OCI-M1 (cell line): Measurements from ENCODE around the gene TP53.

Experiments used
- DNase-seq: peaks from one replicate; lab custom pipeline; 2025; lab: John Stamatoyannopoulos, UW

Gene TP53

DNA sequence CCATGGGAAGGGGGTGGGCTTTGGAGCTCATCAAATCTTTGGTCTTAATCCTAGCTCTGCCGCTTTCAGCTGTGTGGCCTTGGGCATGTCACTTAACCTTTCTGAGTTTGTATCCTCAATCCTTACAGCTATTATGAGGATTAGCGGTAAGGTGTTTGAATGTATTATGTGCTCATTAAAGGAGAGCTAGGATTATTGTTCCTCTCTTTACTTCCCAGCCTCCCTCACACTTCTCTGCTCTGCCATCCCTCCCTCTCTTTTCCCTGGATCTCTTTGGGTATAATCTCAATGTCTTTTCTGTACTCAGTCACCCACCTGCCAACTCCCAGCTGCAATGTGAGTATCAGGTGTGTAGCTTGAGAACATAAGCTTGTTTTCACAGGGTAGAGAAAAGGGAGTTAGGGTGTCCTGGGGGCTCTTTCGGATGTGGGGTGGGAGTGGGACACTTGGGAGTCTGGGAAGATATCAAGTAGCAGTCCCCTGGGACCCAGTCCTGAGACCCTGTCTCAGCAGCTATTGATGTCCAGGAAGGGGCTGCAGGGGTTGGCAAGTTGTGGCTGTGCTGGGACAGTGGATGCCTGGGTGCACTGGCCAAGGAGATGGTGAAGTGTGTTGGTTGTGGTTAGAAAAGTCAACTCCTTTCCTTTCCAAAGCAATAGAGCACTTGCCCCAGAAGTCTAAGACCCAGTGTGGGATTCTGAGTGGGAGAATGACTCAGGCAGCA is 19.5 kb upstream of the TP53 start:
- DNase-seq = no peak

DNA sequence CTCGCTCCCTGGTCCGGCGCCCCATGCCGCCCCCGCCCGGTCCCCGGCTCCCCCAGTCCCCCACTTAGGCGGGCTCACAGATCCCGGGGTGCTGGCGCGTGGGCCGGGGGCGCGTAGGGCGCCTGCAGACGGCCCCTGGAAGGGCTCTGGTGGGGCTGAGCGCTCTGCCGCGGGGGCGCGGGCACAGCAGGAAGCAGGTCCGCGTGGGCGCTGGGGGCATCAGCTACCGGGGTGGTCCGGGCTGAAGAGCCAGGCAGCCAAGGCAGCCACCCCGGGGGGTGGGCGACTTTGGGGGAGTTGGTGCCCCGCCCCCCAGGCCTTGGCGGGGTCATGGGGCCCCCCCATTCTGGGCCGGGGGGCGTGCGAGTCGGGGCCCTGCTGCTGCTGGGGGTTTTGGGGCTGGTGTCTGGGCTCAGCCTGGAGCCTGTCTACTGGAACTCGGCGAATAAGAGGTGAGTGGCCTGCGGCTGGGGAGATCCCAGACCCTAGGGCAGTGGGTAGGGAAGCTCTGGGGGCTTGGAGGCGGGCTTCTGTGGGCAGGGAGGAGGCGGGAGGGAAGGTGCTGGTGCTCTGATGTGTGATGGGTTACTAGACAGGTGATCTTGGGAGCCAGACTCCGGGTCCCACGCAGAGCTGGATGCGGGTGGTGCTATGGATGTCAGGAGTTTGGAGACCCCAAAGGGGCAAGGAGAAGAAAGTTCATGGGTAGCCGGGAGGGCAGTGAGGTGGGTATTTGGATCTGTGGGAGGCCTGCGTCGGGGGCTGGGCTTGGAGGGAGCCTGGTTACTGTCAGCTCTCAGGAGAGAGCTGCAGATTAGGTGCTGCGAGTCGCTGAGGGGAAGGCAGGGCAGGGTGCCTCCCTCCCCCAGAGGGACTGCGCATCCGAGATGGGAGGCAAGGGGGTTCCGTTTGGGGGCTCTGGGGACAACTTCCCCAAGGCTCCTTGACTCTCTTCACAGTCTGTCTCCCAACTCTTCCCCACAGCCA is 18.3 kb upstream of the TP53 start:
- no peak for DNase-seq

GRCh38 chr17:7704601-7705268 is 17.4 kb upstream of the TP53 start, which contains the start of gene EFNB3:
Gene EFNB3 (plus strand): TSS chr17:7705202. CDS start chr17:7705599, 397 bp downstream.
- DNase-seq = no peak

DNA sequence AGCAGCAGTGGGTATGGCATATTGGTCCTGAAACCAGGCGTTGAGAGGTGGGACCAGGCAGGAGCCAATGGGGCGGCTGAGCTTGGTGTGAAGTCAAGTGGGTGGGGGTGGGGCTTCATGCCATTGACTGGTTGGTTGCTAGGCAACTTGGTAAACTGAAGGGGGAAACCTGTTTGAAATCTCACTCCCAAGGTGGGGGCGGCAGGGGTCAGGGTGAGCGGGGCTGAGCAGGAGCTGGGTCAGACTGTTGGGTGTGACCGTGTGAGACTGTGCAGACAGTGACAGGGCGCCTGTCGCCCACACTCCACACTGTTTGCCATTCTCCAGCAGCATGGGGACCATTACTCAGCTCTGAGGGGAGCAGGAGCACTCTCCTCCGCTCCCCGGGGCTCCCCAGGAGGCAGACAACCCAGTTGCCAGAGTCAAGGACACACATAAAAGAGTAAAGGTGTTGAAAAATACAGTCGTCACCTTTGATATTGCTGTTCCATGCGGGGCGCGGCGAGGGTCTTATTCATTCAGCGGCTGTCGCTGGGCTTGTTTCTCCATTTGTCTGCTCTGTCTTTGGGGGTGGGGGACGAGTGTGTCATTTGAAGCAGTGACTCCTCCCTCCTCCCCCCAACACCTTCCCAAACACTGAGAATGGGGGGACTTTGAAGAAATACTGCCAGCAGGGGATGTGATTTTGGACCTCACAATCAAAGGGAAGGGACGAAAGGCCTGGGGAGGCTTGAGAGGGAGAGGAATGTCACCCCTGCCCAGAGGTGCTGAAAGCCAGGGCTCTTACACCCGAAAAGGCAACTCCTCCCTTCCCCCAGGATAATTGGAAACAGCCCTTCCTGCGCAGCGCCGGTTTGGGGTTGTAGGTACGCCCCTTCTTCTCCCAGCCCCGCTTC is 16.5 kb upstream of the TP53 start:
- DNase-seq = no peak

DNA sequence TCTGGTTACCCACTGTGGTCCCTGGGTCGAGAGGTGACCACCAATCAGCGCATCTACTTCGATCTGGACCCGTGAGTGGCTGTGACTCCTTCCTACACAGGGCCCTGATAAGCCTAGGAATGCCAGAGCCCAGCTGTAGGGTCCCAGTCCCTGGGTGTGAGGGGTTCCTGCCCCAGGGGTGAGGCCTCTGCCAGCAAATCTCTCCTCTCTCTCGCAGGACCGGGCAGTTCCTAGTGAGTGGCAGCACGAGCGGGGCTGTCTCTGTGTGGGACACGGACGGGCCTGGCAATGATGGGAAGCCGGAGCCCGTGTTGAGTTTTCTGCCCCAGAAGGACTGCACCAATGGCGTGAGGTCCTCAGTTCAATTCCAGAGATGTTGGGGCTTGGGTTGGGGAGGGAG is 15.5 kb upstream of the TP53 start:
- no peak for DNase-seq

GRCh38 chr17:7701681-7702080 is 14.4 kb upstream of the TP53 start:
- no peak for DNase-seq

- peak; percentile 57 for DNase-seq
Observed at GRCh38 chr17:7700510-7700909, 13.2 kb upstream of the TP53 start.

- DNase-seq = no peak
Observed at GRCh38 chr17:7697828-7698588, 10.7 kb upstream of the TP53 start.

- DNase-seq = no peak
Observed at GRCh38 chr17:7695586-7695985, 8.3 kb upstream of the TP53 start.

DNA sequence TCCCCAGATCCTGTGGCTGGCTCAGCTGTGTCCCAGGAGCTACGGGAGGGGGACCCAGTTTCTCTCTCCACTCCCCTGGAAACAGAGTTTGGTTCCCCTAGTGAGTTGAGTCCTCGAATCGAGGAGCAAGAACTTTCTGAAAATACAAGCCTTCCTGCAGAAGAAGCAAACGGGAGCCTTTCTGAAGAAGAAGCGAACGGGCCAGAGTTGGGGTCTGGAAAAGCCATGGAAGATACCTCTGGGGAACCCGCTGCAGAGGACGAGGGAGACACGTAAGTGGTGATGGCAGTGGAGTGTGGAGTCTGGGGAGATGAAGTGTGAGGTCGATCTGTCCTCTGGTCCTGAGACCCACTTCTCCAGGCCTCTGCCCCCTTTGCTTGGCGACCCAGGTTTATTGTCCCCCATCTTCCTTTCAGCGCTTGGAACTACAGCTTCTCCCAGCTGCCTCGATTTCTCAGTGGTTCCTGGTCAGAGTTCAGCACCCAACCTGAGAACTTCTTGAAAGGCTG is 1.6 kb upstream of the TP53 start:
- DNase-seq = peak; percentile 50

- peak; percentile 99 for DNase-seq
Observed at GRCh38 chr17:7687908-7688807, 868 bp upstream of the TP53 start, which contains the start of gene WRAP53. Gene WRAP53 (plus strand): TSS chr17:7688477. CDS start chr17:7688649, 172 bp downstream.

DNA sequence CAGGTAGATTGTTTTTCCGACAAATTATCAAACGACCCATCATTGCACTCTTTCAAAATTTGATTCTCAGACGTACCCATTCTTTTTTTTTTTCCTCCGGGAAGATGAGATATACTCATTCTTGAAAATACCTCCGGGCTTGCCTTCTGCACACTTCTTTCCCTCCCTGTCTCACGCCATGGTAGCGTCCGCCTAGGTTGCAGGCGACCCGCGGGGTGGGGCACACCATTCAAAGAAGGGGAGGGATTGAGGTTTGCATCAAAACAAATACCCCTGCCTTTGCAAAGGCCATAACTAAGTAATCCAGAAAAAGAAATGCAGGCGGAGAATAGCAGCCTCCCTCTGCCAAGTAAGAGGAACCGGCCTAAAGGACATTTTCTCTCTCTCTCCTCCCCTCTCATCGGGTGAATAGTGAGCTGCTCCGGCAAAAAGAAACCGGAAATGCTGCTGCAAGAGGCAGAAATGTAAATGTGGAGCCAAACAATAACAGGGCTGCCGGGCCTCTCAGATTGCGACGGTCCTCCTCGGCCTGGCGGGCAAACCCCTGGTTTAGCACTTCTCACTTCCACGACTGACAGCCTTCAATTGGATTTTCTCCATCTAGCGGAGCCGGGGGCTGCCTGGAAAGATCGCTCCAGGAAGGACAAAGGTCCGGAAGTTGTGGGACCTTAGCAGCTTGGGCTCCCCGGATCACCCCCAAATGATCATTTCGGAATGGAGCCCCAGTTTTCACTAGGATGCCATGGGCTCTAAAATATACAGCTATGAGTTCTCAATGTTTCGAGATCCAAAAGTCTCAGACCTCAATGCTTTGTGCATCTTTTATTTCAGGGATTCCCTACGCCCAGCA is 843 bp downstream of the TP53 start:
- DNase-seq = peak; percentile 98

DNA sequence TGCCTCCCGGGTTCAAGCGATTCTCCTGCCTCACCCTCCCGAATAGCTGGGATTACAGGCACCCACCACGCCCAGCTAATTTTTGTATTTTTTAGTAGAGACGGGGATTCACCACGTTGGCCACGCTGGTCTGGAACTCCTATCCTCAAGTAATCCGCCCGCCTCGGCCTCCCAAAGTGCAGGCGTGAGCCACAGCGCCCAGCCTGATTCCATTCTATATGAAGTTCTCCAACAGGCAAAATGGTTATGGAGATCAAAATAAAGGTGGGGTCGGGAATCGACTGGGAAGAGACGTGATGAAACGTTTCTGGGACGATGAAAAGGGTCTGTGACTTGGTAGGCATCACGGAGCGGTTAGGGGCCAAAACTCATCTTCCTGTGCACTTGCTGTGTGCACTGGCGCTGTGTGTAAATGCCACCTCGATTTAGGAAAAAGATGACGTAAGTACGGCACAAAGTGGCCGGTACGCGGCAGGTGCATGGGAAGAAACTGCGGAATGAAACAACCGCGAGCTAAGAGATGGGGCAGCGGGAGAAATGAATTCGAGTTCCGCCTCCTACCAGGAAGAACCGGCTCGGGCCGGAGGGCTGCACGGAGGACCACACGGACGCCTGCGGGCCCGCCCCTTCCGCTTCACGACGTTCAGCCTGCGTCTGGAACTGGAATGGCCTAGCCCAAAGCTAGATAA is 1.6 kb downstream of the TP53 start:
- peak; percentile 98 for DNase-seq

DNA sequence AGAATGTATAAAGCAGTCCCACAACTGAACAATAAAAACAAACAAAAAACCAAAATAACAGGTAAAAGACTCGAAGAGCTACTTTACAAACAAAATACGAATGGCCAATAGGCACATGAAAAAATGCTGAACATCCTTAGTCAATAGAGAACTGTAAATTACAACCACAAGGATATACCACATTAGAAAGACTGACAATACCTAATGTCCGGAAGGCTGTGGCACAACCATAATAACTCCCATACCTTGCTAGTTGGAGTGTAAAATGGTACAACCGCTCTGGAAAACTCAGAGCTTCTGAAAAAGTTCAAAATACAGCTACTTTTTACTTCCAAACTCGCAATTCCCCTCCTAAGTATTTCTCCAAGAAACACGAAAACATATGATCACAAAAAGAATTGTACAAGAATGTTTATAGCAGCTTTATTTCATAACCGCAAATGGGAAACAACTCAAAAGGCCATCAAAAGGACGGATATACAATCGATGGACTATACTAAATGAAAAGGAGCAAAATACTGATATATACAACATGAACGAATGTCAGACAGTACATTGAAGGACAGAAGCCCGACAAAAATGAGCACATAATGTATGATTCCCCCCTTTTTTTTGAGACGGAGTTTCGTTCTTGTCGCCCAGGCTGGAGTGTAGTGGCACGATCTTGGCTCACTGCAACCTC is 2.3 kb downstream of the TP53 start:
- peak; percentile 54 for DNase-seq

GRCh38 chr17:7677388-7678067 is 9.8 kb downstream of the TP53 start:
- DNase-seq = no peak

DNA sequence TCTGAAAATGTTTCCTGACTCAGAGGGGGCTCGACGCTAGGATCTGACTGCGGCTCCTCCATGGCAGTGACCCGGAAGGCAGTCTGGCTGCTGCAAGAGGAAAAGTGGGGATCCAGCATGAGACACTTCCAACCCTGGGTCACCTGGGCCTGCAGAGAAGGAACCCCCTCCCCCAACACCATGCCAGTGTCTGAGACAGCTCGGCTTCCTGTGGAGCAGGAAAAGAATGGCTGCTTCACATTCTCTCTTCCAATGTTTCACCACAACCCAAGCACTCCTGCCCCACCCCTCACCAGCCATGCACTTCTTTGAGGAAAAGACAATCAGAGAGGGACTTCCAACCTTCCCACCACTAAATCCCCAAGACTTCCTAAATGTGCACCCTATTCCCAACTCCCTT is 10.8 kb downstream of the TP53 start:
- DNase-seq = no peak

- no peak for DNase-seq
Observed at GRCh38 chr17:7674934-7675333, 12.4 kb downstream of the TP53 start.
